HG02759 (cell line): ENCODE data around the gene FXYD5.

ENCODE experiments used
- ATAC-seq: cut with Tn5 transposase; IDR thresholded peaks from one replicate; pipeline ENCODE4 v1.9.1; 2021; ENCODE audit warnings: mild to moderate bottlenecking, moderate library complexity; ENCODE audit not compliant: unreplicated experiment

FXYD5 gene

DNA sequence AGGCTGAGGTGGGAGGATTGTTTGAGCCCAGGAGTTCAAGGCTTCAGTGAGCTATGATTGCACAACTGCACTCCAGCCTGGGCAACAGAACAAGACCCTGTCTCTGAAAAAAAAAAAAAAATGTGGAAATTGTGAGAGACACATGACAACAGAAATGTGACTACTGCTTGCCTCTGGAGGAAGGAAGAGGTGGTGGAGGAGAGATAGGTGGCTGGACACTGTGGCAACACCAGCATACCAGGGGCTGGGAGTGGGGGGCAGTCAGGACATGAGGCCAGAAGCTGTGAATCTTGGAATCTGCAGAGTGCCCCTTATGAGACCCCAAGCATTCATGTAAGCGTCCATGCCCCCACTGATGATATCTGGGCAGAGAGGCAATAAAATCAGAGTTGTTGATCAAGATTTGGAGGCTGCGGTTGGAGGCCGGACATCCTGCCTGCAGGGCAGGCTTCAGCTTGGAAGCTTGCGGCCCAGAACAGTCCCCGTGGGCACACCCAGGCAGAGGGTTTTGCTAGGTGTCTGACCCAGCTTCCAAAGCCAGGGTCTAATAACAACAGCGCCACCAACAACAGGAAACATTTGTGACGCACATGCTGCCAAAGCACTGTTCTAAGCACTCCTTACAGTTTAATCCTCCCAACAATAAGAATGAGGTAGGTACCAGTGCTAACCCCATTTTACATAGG is 57.2 kb downstream of the FXYD5 start:
- ATAC-seq, result no peak

DNA sequence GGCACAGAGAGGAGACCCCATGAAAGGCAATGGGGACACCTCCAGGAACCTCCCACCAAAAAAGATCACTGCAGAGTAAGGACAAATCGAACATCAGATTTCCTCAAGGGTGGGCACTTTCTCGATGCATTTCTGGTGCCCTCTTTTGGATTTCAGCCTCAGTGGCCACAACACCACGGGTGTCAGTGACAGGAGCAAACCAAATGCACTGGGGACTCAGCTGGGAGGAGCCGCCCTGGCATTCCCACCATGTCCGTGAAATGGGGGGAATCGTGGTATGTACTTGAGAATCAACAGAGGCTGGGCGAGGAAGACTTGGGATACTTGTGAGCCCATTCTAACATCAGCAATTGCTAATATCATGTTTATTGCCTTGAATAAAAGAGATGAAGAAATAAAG is 57.7 kb downstream of the FXYD5 start:
- ATAC-seq, result no peak

DNA sequence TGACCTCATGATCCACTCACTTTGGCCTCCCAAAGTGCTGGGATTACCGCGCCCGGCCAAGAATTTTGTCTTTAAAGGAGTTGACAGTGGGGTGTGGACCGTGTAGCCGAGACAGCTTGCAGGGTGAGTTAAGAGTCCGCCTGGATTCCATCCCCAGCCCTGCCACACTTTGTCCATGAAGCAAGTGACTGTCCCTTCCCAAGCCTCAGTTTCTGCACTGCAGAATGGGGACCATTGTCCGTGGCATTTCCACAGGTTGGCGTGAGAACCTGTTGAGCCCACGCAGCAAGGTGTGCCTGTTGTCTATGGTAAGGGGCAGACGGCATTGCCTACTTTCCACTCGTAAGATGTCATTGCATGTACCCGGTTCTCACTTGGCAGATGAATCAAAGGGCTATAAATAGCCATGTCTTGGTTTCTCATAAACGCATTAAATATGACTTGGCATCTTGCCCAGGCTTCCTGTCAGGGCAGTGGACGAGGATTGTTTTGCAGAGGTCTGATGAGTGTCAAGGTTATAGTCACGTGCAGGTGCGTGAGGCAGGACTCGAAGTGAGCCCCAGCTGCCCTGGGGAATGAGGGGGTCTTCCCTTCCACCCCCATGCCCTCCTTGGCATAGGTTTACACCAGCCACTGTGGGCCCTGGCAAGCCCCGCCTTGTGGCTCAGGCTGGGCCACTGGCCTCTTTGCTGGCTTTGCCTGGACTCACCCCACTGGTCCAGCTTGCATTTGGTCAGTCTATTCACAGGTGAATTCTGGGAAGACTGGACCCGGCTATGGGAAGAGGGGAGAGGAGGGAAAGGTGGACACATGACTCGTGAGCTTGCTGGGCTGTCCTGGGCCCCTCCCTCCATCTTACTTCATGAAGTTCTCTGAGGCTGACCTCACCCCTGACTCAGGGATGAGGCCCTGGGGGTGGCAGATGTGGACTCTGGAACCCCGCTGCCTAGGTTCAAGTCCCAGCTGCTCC is 59.4 kb downstream of the FXYD5 start:
- peak; percentile 69 for ATAC-seq

DNA sequence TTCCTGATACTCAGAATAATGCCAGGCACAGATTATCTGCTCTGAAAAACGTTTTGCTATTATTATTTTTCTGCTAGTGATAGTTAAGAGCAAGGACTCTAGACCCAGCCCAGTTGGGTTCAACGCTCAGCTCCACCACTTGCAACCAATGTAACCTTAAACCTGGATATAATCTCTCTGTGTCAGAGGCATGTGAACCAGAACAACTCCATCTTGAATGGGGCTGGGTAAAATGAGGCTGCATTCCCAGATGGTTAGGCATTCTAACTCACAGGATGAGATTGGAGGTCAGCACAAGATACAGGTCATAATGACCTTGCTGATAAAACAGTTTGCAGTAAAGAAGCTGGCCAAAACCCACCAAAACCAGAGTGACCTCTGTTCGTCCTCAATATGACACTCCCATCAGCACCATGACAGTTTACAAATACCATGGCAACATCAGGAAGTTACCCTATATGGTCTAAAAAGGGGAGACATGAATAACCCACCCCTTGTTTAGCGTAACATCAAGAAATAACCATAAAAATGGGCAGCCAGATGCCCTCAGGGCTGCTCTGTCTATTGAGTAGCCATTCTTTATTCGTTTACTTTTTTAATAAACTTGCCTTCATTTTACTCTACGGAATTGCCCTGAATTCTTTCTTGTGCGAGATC is 60.4 kb downstream of the FXYD5 start:
- ATAC-seq, result no peak

DNA sequence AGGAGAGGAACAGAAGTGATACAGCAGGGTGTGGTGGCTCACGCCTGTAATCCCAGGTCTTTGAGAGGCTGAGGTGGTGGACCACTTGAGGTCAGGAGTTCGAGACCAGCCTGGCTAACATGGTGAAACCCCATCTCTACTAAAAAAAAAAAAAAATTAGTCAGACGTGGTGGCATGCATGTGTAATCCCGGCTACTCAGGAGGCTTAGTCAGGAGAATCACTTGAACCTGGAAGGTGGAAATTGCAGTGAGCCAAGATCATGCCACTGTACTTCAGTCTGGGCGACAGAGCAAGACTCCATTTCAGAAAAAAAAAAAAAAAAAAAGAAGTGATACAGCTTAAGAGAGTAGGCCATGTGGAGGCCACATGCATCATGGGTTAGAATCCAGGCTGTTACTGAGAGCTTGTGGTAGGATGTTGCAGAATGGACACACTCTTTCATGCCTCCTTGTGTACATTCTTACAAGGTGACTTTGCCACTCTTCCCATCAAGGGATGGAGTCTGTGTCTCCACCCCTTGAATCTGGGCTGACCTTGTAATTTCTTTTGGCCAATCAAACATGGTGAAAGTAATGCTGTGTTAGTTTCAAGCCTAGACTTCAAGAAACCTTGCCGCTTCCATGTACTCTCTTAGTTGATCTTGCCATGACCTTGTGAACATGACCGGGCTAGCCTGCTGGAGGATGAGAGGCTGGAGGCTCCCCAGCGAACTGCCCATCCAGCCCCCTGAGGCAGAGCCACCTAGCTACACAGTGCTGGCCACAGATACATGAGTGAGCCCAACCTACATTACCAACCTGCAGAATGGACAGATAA is 61.7 kb downstream of the FXYD5 start:
- no peak for ATAC-seq

DNA sequence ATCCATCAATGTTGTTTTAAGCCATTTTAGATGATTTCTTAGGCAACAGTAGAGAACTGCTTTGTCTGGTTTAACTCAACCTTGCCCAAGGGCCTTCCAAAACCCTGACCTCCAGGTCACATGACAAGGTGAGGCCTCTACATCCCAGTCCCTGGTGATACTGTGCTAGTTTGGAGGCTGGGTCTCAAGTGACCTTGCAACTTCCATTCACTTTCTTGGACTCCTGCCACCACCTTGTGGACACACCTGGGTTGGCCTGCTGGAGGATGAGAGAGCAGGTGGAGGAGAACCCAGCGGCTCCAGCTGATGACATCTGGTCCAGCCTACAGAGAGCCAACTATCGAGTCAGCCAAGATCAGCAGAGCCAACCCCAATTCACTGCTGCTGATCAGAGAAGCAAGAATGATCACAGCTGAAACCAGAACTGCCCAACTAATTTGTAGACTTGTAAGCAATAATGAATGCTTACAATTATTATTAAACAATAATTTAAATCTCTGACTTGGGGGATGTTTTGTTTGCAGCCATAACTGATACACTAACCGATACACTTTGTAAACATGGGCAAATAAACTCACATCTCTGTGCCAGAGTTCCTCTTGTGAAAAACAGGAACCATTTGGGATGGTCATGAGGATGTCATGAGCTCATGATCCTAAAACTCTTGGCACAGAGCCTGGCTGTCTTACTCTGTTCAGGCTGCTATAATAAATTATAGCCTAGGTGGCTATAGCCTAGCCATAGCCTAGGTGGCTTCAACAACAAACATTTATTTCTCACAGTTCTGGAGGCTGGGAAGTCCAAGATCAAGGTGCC is 62.5 kb downstream of the FXYD5 start:
- ATAC-seq, result no peak

DNA sequence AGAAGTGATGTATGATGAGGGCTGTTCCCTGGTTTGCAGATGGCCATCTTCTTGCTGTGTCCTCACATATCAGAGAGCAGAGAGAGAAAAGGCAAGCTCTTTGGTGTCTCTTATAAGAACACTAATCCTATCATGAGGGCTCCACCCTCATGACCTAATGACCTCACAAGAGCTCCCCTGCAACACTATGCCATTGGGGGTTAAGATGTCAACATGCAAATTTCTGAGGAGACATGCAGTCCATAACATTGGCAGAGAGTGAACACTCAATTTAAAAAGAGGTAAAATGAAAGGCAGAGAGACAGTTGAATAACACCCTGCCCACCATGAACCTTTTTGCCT is 63.1 kb downstream of the FXYD5 start:
- ATAC-seq, result no peak

DNA sequence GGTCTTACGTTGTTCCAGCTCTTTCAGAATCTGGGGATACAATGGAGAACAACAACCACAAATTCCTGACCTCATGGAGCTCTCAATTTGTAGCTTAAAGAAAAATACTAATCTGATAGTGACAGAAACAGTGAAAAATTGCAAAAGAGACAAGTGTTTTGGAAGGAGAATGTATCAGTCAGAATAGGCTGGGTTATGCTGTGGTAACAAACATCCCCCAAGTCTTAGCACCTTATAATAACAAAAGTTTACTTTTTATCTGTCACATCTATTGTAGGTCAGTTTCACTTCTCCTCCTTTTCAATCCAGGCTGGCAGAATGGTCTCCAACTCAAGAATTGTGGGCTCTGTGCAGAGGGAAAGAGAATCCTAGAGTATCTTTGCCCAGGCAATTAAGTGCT is 64.5 kb downstream of the FXYD5 start:
- ATAC-seq, result no peak
